Loucy (cell line): ENCODE results near the gene CALML4.

Experiments
- EZH2phosphoT487 ChIP-seq: fragments of 200-600 bp; IDR thresholded peaks from 2 replicates; pipeline ENCODE4 v1.6.1; 2018; ENCODE audit warnings: antibody characterized with exemption, mild to moderate bottlenecking, moderate library complexity, borderline replicate concordance
- TF ChIP-seq, protein P1 (sequence below): fragments of 200-600 bp; sonication (generic); conservative IDR thresholded peaks from 2 replicates; pipeline ENCODE4 v1.5.1; 2014; ENCODE audit warnings: mild to moderate bottlenecking, antibody characterized with exemption, low read length

DNA sequence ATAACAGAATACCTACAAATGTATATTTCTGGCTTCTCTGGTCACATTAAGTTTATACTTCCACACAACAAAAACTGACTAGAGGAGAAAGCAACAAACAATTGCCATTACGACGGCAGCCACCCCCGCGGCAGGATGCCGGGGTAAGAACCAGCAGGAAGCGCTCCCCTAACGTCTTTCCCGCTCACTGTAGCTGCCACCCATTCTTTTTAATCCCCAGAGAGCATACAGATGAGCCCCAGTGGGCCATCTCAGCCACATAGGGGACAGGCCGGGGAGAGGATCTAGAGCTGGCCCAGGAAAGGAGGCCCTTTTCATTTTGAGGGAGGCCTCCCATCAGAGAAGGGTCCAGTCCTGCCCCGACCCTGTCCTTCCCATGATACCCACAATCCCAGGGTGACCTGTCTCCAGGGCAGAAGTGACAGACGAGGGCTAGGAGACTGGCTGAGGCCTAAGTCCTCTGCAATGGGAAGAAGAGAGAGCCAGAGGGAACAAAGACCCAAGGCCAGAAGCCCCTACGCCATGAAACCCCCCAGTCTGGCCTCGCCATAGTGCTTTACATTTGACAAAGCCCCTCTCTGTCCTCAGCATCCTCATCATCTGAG, 3.6 kb upstream of the CALML4 start:
- TF ChIP-seq, protein P1, sequence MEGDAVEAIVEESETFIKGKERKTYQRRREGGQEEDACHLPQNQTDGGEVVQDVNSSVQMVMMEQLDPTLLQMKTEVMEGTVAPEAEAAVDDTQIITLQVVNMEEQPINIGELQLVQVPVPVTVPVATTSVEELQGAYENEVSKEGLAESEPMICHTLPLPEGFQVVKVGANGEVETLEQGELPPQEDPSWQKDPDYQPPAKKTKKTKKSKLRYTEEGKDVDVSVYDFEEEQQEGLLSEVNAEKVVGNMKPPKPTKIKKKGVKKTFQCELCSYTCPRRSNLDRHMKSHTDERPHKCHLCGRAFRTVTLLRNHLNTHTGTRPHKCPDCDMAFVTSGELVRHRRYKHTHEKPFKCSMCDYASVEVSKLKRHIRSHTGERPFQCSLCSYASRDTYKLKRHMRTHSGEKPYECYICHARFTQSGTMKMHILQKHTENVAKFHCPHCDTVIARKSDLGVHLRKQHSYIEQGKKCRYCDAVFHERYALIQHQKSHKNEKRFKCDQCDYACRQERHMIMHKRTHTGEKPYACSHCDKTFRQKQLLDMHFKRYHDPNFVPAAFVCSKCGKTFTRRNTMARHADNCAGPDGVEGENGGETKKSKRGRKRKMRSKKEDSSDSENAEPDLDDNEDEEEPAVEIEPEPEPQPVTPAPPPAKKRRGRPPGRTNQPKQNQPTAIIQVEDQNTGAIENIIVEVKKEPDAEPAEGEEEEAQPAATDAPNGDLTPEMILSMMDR = no peak
- no peak for TF ChIP-seq EZH2phosphoT487
